Hematopoietic multipotent progenitor cell treated with erythropoietin and hydrocortisone succinate and interleukin-3 and kit ligand, for 17 days (in vitro differentiated cells): Measurements from ENCODE around the gene SFXN3.

Experiments
- DNase-seq: peaks from one replicate; pipeline ENCODE4 v3.0.0-alpha.2; 2015; ENCODE audit warnings: low spot score

SFXN3 gene

GRCh38 chr10:101060036-101060950, 29.3 kb downstream of the SFXN3 start:
- DNase-seq = peak; percentile 97

GRCh38 chr10:101060951-101061623, 30.1 kb downstream of the SFXN3 start:
- peak; percentile 61 for DNase-seq

- DNase-seq = no peak
Measured at GRCh38 chr10:101061624-101062231, 30.7 kb downstream of the SFXN3 start, which contains the start of gene KAZALD1. TSS of gene KAZALD1 (plus strand) at chr10:101061989. CDS start at chr10:101062593, 604 bp downstream.

- DNase-seq = peak; percentile 69
Measured at GRCh38 chr10:101062232-101063049, 31.4 kb downstream of the SFXN3 start.

- peak; percentile 63 for DNase-seq
Measured at GRCh38 chr10:101063050-101063525, 32.1 kb downstream of the SFXN3 start.

- DNase-seq = no peak
Measured at GRCh38 chr10:101063548-101064414, 32.7 kb downstream of the SFXN3 start.

GRCh38 chr10:101064415-101065030, 33.5 kb downstream of the SFXN3 start:
- DNase-seq = no peak

GRCh38 chr10:101065481-101066145, 34.6 kb downstream of the SFXN3 start:
- no peak for DNase-seq

GRCh38 chr10:101066146-101066895, 35.3 kb downstream of the SFXN3 start:
- peak; percentile 74 for DNase-seq

- no peak for DNase-seq
Measured at GRCh38 chr10:101066896-101067355, 35.9 kb downstream of the SFXN3 start.

- peak; percentile 87 for DNase-seq
Measured at GRCh38 chr10:101067356-101068083, 36.5 kb downstream of the SFXN3 start.

- DNase-seq = no peak
Measured at GRCh38 chr10:101069441-101069840, 38.4 kb downstream of the SFXN3 start.

- DNase-seq = no peak
Measured at GRCh38 chr10:101070098-101070497, 39.1 kb downstream of the SFXN3 start.

- DNase-seq = no peak
Measured at GRCh38 chr10:101071267-101071884, 40.3 kb downstream of the SFXN3 start.

- DNase-seq = no peak
Measured at GRCh38 chr10:101071885-101072433, 40.9 kb downstream of the SFXN3 start.

GRCh38 chr10:101072923-101073322, 41.9 kb downstream of the SFXN3 start:
- DNase-seq = no peak

- DNase-seq = no peak
Measured at GRCh38 chr10:101073631-101074030, 42.6 kb downstream of the SFXN3 start.
